ENCODE measurements around the gene SQSTM1. TPM values are rescaled to one million over a fixed set of nuclear protein-coding genes. Genes with fewer than 3 reads are reported as not detected.
A peak's percentile ranks its signal among the peaks of the same experiment; 100 is the strongest.

SQSTM1 gene
- polyA plus RNA-seq, 2 of the 4 experiments (the other 2 are of a cell fraction) = 362 to 625 TPM

- H3K4me3 ChIP-seq = no peak overlapping the region
- TF ChIP-seq RFX5 (IDR thresholded peaks at IDR 0.05) = no peak
- TF ChIP-seq CBX2 (IDR thresholded peaks at IDR 0.05; ENCODE audit: borderline replicate concordance, low read depth) = no peak
- no peak for TF ChIP-seq FOSL2 (IDR thresholded peaks at IDR 0.05)
- no peak for TF ChIP-seq FOSL2 (CRISPR knock-in tag; IDR thresholded peaks at IDR 0.05)
- no peak for TF ChIP-seq JUNB (IDR thresholded peaks at IDR 0.05)
- no peak for TF ChIP-seq HOXB13 (CRISPR knock-in tag; IDR thresholded peaks at IDR 0.05; ENCODE audit: low read depth)
- no peak for TF ChIP-seq JUN (IDR thresholded peaks at IDR 0.05)
- no peak for TF ChIP-seq ELK1 (IDR thresholded peaks at IDR 0.05; ENCODE audit: low read depth, low read length)
- TF ChIP-seq HMGXB4 (CRISPR knock-in tag; IDR thresholded peaks at IDR 0.05; ENCODE audit: borderline replicate concordance) = no peak
- TF ChIP-seq KDM5A (IDR thresholded peaks at IDR 0.05) = no peak
- no peak for TF ChIP-seq BCL3 (IDR thresholded peaks at IDR 0.05)
- TF ChIP-seq HOXB5 (CRISPR knock-in tag; IDR thresholded peaks at IDR 0.05) = no peak
- DNase-seq (ENCODE audit: low read depth in 1 of 2, low spot score in 1 of 2) = no peak
- 89% methylated on average over 16 of the region's 16 CpGs for WGBS (ENCODE audit: missing lambda C conversion rate)
- no peaks in the 10 kb centered on the region for H3K9me3 ChIP-seq
- no peaks in the 10 kb centered on the region for H3K4me1 ChIP-seq
- H3K4me2 ChIP-seq = no peak overlapping the region
- H3K27ac ChIP-seq = no peak overlapping the region
- CTCF ChIA-PET = interaction anchor here (0.9 kb wide), 1 partner anchor 11 kb away, joined by 3 read pairs; no protein-coding TSS in a partner anchor
- POLR2A ChIA-PET = no interaction called here
- FAIRE-seq = no peak
- ATAC-seq = no peak
Observed at GRCh38 chr5:179875741-179876609, 55.3 kb downstream of the SQSTM1 start.

GRCh38 chr5:179876610-179876952 is 55.9 kb downstream of the SQSTM1 start:
- Histone ChIP-seq H3K9me3 (no peaks in the 10 kb centered on the region), H3K4me2 (no peak overlapping the region), H3K27ac (no peak overlapping the region), H3K4me1 (no peaks in the 10 kb centered on the region), H3K4me3 (no peak overlapping the region)
- FAIRE-seq (no peak), DNase-seq (ENCODE audit: low read depth in 1 of 2, low spot score in 1 of 2) (no peak), ATAC-seq (no peak)
- 92% methylated on average over 3 of the region's 3 CpGs for WGBS (ENCODE audit: missing lambda C conversion rate)
- TF ChIP-seq CBX2 (IDR thresholded peaks at IDR 0.05; ENCODE audit: borderline replicate concordance, low read depth) = no peak
- TF ChIP-seq EHMT2 (IDR thresholded peaks at IDR 0.05; ENCODE audit: low read depth) = no peak
- no peak for TF ChIP-seq USF2 (IDR thresholded peaks at IDR 0.05)
- TF ChIP-seq CBX8 (IDR thresholded peaks at IDR 0.05) = no peak
- POLR2A ChIA-PET = no interaction called here
- CTCF ChIA-PET = interaction anchor here (0.9 kb wide), 1 partner anchor 11 kb away, joined by 3 read pairs; no protein-coding TSS in a partner anchor

GRCh38 chr5:179878222-179879002 is 57.7 kb downstream of the SQSTM1 start:
- peak; percentile 9 to 15; a peak in 2 of 6 replicates for ATAC-seq
- no peak for DNase-seq (ENCODE audit: low read depth in 1 of 2, low spot score in 1 of 2)
- FAIRE-seq = no peak
- no peak overlapping the region for H3K4me2 ChIP-seq
- POLR2A ChIA-PET = no interaction called here
- WGBS (ENCODE audit: missing lambda C conversion rate) = 91% methylated on average over 22 of the region's 26 CpGs
- H3K27ac ChIP-seq = no peak overlapping the region
- CTCF ChIA-PET = interaction anchor here (0.8 to 2.5 kb wide), 2 partner anchors 9 to 30 kb away, joined by 3 to 7 read pairs; no protein-coding TSS in a partner anchor
- TF ChIP-seq ZFP36 (IDR thresholded peaks at IDR 0.05; ENCODE audit: borderline replicate concordance, partially characterized antibody) = no peak
- TF ChIP-seq RNF2 (IDR thresholded peaks at IDR 0.05; ENCODE audit: borderline replicate concordance, low read depth) = no peak
- TF ChIP-seq EHF (CRISPR knock-in tag; IDR thresholded peaks at IDR 0.05) = no peak
- TF ChIP-seq GATA3 (IDR thresholded peaks at IDR 0.05; ENCODE audit: borderline replicate concordance) = no peak
- no peak for TF ChIP-seq JUNB (IDR thresholded peaks at IDR 0.05)
- no peak for TF ChIP-seq PBX3 (IDR thresholded peaks at IDR 0.05)
- TF ChIP-seq CTCF (IDR thresholded peaks at IDR 0.05) = no peak
- no peak overlapping the region for H3K4me3 ChIP-seq
- peaks cover 13% of the 10 kb centered on the region for H3K9me3 ChIP-seq
- no peaks in the 10 kb centered on the region for H3K4me1 ChIP-seq
